NCI-H748 treated with DMSO at 0.1 percent for 48 hours (cell line): ENCODE results near the gene RING1.

ENCODE experiments used
- DNase-seq: peaks from one replicate; lab custom pipeline; 2025; lab: John Stamatoyannopoulos, UW

RING1 gene

DNA sequence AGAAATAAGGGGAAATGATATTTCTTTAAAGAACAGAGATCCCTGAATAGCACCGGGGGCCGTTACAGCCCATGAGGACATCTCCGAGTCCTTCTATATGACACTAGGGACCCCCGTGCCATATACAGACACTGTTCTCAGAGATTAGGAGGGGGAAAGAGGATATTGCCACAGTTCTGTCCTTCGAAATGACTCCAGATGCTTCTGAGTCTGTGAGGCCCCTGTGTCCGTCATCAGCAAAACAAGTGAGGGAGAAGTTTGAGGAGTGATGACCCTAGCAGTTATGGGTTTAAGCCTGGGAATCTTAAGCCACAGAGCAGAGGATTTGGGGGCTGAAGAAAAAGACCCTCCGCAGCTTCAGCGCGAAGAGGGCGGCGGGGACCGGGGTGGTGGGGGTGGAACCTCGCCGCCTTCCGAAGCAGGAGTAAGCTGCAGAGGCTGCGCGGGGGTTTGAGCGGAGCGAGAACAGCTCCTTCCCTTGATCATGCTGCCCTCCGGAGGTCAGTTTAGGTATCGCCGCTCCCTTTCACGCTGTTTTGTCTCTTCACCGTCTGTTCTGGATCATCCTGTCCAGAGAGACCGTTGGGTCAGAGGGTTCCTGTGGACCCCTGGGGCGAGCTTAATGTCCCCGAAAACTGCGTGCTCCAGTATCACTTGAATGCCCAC is 39.8 kb downstream of the RING1 start:
- DNase-seq: peak; percentile 89

DNA sequence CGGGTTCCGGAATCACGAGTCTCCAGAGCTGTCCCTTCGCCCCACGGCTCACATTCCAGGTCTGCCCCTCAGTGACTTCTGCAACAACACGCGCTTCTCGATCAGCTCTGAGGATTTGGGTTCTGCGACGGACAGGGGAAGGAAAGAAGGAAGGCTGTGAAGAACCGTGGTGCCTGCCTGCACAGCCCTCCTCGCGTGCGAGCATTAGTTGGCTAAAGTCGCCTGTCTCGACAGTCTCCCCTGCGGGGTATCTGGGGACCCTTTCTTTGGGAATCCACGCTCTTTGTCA is 40.3 kb downstream of the RING1 start:
- peak; percentile 85 for DNase-seq

DNA sequence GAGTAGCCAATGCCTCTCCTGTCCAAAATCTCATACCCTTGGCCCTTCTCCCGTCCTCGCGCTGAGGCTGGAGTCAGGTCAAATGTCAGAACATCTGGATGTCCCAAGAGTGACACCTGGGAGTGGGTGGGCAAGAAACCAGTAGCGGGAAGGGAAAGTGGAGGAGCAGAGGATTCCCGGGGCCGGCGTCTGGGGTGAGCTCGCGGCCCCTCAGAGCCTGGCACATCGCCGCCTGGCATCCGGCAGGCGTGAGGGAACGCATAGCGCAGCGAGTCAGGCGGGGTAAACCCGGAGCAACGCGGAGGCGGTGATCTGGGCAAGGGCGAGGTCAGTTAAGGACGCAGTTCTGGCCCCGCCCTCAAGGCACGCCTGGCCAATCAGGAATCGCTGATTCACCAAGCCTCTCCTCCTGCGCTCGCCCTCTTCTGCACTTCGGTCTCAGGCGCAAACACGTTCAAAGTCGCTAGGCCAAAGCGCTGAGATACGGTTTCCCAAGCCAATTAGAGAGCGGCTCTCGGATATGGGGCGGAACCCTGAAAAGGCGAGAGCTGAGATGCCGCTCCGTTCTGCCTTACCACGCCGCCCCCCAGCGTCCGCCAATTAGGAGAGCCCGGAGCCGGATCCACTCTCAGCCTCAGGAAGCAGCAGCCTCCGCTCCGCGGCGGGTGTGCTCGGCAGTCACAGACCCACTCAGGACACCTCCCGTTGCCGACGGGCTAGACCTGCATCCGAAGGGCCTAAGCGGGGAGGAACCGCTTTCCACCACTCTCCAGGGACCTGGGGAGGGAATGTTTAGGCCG is 40.8 kb downstream of the RING1 start:
- peak; percentile 99 for DNase-seq

DNA sequence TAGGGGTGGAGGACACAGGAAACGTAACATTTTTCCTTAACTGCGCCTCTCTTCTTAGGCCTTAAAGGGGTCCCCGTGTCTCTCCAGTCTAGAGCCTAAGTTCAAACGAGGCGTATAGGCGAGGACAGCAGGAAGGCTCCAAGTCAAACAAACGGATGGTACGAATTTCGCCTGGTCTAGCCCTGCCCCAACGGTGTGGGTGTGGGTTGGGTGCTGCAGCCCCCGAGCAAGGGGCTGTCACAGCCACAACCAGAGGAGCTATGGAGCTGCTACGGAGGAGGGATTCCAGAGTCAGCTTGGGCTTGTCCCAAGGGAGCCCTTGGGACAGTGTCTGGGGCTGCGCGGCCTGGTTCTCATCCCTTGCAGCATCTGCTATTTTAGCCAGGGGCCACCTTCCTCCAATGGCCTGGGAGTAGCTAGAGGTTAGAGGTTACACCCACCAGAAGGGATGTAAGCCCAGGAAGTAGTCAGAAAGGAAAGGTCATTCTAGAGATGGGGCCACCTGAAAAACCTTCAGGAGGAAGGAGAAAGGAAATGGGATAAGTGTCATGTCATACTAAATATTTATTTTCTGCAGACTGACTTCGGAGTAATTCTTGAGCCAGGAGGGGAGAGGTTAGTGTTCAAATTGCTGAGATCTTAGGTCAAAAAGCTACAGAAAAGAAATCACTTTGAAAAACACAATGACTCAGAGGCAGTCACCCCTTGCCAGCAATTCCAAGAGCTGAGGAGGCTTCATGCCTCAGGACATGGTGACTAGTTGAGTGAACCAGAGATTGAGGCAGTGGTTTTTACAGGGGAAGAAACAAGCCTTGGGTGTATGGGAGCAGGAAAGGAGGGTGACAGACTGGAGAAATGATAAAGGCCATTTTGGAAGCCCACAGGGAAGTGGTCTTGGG is 41.7 kb downstream of the RING1 start:
- no peak for DNase-seq

DNA sequence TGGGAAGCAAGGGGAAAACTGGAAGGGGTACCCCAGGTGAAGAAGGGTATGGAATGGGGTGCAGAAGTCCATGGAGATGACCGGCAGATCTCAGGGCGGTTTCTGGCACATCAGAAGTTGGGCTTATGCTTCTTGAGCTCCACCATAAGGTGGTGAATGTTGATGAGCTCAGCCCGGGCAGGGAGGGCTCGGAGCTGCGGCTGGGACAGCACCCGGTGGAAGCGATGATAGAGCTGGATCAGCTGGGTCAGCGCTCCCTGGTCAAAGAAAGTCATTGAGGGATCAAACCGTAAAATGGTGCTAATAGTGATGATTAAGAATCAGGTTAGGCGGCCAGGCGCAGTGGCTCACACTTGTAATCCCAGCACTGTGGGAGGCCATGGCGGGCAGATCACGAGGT is 42.4 kb downstream of the RING1 start:
- DNase-seq: no peak

DNA sequence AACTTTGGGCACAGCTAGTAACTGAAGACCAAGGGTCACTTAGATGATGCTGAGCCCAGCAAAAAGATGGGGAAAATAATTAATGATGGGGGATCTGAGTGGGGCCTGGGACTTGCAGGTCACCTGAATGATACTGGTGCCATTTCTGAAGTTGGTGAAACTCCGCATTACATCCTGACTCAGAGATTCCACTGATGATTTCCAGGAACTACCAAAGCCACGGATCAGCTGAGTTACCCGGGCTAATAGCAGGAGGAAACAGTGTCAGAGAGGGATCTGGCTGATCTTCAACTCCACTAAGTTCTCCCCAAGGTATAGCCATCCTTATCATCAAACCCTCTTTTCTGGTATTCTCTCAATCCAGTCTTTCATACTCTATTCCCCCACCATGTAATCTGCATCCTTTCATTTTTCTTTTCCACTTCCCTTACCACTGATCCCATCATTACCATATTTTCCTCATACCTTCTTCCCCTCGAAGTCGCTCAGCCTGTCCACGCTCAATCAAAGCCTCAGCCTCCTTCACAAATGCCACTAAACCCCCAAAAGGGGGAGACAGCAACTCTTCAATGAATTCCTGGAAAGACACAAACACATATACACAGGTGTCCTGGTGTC is 43.2 kb downstream of the RING1 start:
- DNase-seq: no peak

DNA sequence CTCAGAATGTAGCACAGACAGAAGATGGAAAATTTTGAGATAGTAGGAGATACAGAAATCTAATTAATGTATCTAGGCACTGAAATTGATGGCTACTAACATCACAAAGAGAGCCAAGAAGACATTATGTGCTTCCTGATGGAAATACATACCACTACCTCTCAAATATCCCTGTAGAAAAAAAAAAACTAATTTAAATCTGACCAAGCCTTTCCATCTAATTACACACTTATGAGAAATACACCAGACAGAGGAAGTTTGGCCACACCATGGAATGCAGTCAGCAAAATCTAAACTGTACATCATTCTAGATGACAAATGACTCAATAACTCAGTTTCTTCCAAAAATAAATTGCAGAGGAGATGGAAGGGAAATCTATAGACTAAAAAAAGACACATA is 44.5 kb downstream of the RING1 start:
- DNase-seq: no peak

DNA sequence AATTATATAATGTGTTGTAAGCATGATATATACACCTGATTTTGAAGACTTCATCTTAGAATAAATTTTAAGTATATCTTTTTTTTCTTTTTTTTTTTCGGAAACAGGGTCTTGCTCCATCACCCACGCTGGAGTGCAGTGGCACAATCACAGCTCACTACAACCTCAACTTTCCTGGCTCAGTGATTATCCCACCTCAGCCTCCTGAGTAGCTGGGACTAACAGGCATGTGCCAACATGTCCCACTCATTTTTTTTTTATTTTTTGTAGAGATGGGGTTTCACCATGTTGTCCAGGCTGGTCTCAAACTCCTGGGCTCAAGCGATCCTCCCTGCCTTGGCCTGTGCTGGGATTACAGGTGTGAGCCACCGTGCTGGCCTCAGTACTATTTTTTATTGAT is 46.3 kb downstream of the RING1 start:
- DNase-seq: no peak

DNA sequence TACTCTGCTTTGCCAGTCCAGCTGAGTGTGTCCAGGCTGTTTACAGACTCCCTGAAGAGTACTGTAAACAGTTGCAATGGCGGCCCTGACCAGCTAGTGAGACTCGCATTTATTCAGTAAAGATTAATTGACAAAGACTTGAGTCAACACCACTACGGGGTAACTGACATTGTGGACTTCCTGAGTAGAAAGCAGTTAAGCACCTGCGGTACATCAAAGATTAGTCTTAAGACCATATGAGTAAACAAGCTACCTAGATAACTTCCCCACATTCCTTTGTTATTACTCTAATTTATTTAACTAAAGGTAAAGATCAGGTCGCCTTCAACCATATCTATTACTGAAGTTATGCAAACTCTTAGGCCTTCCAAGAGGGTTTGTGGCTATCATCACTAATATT is 50.7 kb downstream of the RING1 start:
- DNase-seq: no peak
